Measurements from ENCODE around the gene CFAP100. TPM values are rescaled to one million over a fixed set of nuclear protein-coding genes. Genes with fewer than 3 reads are reported as not detected.

Gene CFAP100
- total and polyA plus RNA-seq, 10 of the 15 experiments (the other 5 are each of a cell fraction or from before 2014, with no cell fraction given): 0.04 to 0.27 TPM; not detected in 8

DNA sequence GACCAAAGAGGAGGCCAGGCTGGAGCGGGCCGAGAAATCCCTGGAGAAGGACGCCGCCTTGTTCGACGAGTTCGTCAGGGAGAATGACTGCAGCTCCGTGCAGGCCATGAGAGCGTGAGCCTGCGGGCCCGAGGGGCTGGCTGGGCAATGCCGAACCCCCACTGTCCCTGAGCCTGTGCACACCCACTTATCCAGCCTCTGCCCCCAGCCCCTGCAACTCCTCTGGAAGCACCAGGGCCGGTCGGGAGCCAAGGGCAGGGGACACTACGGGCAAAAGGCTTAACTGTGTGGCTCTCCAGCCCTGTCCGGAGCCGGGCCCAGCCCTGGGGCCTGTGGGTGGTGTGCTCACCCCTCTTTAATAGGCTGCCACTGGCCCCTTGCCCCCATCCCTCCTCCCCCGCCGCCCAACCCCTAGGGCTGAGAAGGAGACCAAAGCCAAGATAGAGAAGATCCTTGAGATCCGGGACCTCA is 24.0 kb downstream of the CFAP100 start:
- Histone ChIP-seq H3K36me3 (ENCODE audit: control insufficient read depth in 2 of 2, insufficient read depth in 2 of 2, low read length in 1 of 2) (no peaks in the 10 kb centered on the region), H3K27me3 (replicated peaks in 1 of 2; ENCODE audit: control insufficient read depth in 2 of 2, insufficient read depth in 2 of 2, low read length in 1 of 2) (no peaks in the 10 kb centered on the region; a peak in 1 of 4 replicates), H3K9me3 (replicated peaks; ENCODE audit: control insufficient read depth, insufficient read depth, low read length) (no peaks in the 10 kb centered on the region), H2AFZ (ENCODE audit: control insufficient read depth, low read depth, low read length) (no peak overlapping the region), H3K4me3 (no peak overlapping the region), H3K4me1 (ENCODE audit: control insufficient read depth, insufficient read depth, low read length) (no peaks in the 10 kb centered on the region), H3K27ac (ENCODE audit: control insufficient read depth, insufficient read depth) (no peak overlapping the region), H3K4me2 (ENCODE audit: control insufficient read depth, insufficient read depth) (no peak overlapping the region), H3K79me2 (ENCODE audit: control insufficient read depth, insufficient read depth, low read length) (no peaks in the 10 kb centered on the region), H3K9ac (ENCODE audit: control insufficient read depth, insufficient read depth, low read length) (no peak overlapping the region), H4K20me1 (ENCODE audit: control insufficient read depth, insufficient read depth) (no peaks in the 10 kb centered on the region)
- intact Hi-C loops (cut with micrococcal nuclease; ENCODE audit: unreplicated experiment): no loop called here
- ATAC-seq (no peak), DNase-seq (ENCODE audit: low read depth, low spot score) (no peak), FAIRE-seq (no peak)
- POLR2A ChIA-PET: no interaction called here
- RAD21 ChIA-PET (ENCODE audit: unreplicated experiment): no interaction called here
- BruUV-seq (replicated peaks): no TSS peak
- SMC1A ChIA-PET (ENCODE audit: uncharacterized antibody, unreplicated experiment): no interaction called here
- in situ Hi-C loops (cut with MboI): no loop called here
- WGBS (ENCODE audit: insufficient coverage, insufficient replicate concordance, low lambda C conversion rate, missing lambda C conversion rate): 69% methylated on average over 16 of the region's 20 CpGs
- CTCF ChIA-PET: no interaction called here
- no peak for TF ChIP-seq HDAC6 (IDR thresholded peaks at IDR 0.05; ENCODE audit: unreplicated experiment)
- no peak for TF ChIP-seq FOXM1 (IDR thresholded peaks at IDR 0.05; ENCODE audit: low read depth, low read length)
- TF ChIP-seq SP1 (IDR thresholded peaks at IDR 0.05; ENCODE audit: low read depth, low read length): no peak
- no peak for TF ChIP-seq SMARCA5 (IDR thresholded peaks at IDR 0.05)
- TF ChIP-seq, protein P1, sequence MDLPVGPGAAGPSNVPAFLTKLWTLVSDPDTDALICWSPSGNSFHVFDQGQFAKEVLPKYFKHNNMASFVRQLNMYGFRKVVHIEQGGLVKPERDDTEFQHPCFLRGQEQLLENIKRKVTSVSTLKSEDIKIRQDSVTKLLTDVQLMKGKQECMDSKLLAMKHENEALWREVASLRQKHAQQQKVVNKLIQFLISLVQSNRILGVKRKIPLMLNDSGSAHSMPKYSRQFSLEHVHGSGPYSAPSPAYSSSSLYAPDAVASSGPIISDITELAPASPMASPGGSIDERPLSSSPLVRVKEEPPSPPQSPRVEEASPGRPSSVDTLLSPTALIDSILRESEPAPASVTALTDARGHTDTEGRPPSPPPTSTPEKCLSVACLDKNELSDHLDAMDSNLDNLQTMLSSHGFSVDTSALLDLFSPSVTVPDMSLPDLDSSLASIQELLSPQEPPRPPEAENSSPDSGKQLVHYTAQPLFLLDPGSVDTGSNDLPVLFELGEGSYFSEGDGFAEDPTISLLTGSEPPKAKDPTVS (IDR thresholded peaks at IDR 0.05; ENCODE audit: low read depth, low read length): no peak
- TF ChIP-seq CTCF (IDR thresholded peaks at IDR 0.05 in 2 of 3, conservative IDR thresholded peaks at IDR 0.05 in 1 of 3; ENCODE audit: control insufficient read depth in 2 of 3, extremely low read depth in 1 of 3, insufficient read depth in 1 of 3, low read depth in 3 of 3, low read length in 3 of 3): no peak
- no peak for TF ChIP-seq CHD1 (IDR thresholded peaks at IDR 0.05; ENCODE audit: low read depth, low read length)
- TF ChIP-seq MTA3 (IDR thresholded peaks at IDR 0.05; ENCODE audit: borderline replicate concordance, low read length): no peak
- no peak for TF ChIP-seq TAF1 (IDR thresholded peaks at IDR 0.05; ENCODE audit: borderline replicate concordance, low read depth, low read length)
- no peak for TF ChIP-seq E4F1 (IDR thresholded peaks at IDR 0.05; ENCODE audit: borderline replicate concordance, partially characterized antibody)
- no peak for TF ChIP-seq TCF3 (IDR thresholded peaks at IDR 0.05; ENCODE audit: borderline replicate concordance, insufficient read depth, low read depth, low read length)
- TF ChIP-seq IKZF2 (IDR thresholded peaks at IDR 0.05): no peak
- TF ChIP-seq FOS (IDR thresholded peaks at IDR 0.05; ENCODE audit: borderline replicate concordance, extremely low read depth, insufficient read length): no peak
- TF ChIP-seq BACH1 (IDR thresholded peaks at IDR 0.05; ENCODE audit: borderline replicate concordance): no peak
- no peak for TF ChIP-seq CHD2 (IDR thresholded peaks at IDR 0.05; ENCODE audit: borderline replicate concordance, low read depth, low read length)
- TF ChIP-seq BHLHE40 (IDR thresholded peaks at IDR 0.05; ENCODE audit: borderline replicate concordance in 1 of 2, low read depth in 2 of 2, low read length in 1 of 2): no peak
- TF ChIP-seq NFYA (IDR thresholded peaks at IDR 0.05; ENCODE audit: borderline replicate concordance, low read depth, low read length): no peak
- no peak for TF ChIP-seq KDM1A (IDR thresholded peaks at IDR 0.05; ENCODE audit: borderline replicate concordance)
- no peak for TF ChIP-seq SIX5 (IDR thresholded peaks at IDR 0.05; ENCODE audit: low read depth, low read length, severe bottlenecking)
- TF ChIP-seq TARDBP (IDR thresholded peaks at IDR 0.05; ENCODE audit: borderline replicate concordance): no peak

All from GM12878 (cell line).